ENCODE results near the gene TSHZ2. TPM values are rescaled to one million over a fixed set of nuclear protein-coding genes. Genes with fewer than 3 reads are reported as not detected.

Gene TSHZ2
- total RNA-seq, 1 experiment from 2014 or later: 0.07 TPM

DNA sequence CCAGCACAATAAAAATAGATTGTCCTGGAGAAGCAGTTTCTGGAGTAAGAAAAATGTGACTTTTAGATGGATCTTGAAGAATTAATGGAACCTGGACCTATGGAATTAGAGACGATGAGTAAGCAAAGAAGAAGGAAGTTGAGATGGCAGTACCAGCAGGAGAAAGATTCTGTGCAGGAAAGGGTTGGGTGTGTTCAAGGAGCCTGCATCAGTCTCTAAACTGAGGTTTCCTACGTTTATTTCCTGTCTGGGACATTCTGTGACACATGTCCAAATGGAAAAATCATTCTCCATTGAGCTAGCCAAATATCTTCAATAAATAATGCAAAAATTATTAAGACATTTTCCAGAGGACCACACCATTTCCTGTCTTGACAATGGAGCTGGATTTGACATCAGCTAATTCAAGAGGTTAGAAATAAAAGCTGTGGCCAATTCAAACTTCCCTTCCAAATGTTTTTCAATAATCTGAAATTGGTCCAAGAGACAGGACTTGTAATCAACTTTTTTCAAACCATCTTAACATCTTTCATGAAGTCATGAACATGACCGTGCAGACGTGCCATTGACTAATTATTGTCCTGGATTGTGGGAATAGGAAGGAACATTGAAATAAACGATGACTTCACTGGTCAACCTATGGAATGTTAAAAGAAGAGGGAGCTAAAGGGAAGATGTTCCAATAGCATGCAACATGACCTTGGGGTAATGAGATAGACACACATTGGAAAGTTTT, 423.2 kb downstream of the TSHZ2 start:
- no peaks in the 10 kb centered on the region for H4K20me1 ChIP-seq (ENCODE audit: insufficient read depth)
- no peak overlapping the region for H3K27ac ChIP-seq (ENCODE audit: low read depth, low read length)
- no peak overlapping the region for H3K4me2 ChIP-seq (ENCODE audit: low read length)
- no peaks in the 10 kb centered on the region for H3K9me2 ChIP-seq (ENCODE audit: insufficient read depth)
- intact Hi-C loops (cut with micrococcal nuclease): no loop called here
- no peak overlapping the region for H3K4me3 ChIP-seq (replicated peaks in 1 of 2; ENCODE audit: low read depth in 1 of 2, low read length in 2 of 2)
- CTCF ChIA-PET: no interaction called here
- 0 out of 2 replicates have a peak, but pooled peaks cover 7% of the 10 kb centered on the region for H3K27me3 ChIP-seq (ENCODE audit: insufficient read depth, low read length)
- RAD21 ChIA-PET (ENCODE audit: low non-redundant PET in 1 of 2, low total read pairs in 2 of 2, uncharacterized antibody in 2 of 2, unreplicated experiment in 2 of 2): no interaction called here
- TF ChIP-seq CBX3 (IDR thresholded peaks at IDR 0.05; ENCODE audit: low read depth) (no peak), YY1 (IDR thresholded peaks at IDR 0.05; ENCODE audit: extremely low read depth, insufficient replicate concordance, low read depth, low read length) (no peak), TCF7L2 (IDR thresholded peaks at IDR 0.05; ENCODE audit: borderline replicate concordance, extremely low read depth, insufficient read depth, insufficient read length) (no peak), POLR2AphosphoS5 (IDR thresholded peaks at IDR 0.05; ENCODE audit: low read depth, low read length) (no peak), SP1 (IDR thresholded peaks at IDR 0.05; ENCODE audit: low read depth) (no peak), EZH2 (IDR thresholded peaks at IDR 0.05) (no peak), SIN3A (IDR thresholded peaks at IDR 0.05; ENCODE audit: low read depth) (no peak), POLR2A (IDR thresholded peaks at IDR 0.05; ENCODE audit: borderline replicate concordance, extremely low read depth, insufficient read depth, insufficient read length) (no peak)
- TF ChIP-seq, protein P1, sequence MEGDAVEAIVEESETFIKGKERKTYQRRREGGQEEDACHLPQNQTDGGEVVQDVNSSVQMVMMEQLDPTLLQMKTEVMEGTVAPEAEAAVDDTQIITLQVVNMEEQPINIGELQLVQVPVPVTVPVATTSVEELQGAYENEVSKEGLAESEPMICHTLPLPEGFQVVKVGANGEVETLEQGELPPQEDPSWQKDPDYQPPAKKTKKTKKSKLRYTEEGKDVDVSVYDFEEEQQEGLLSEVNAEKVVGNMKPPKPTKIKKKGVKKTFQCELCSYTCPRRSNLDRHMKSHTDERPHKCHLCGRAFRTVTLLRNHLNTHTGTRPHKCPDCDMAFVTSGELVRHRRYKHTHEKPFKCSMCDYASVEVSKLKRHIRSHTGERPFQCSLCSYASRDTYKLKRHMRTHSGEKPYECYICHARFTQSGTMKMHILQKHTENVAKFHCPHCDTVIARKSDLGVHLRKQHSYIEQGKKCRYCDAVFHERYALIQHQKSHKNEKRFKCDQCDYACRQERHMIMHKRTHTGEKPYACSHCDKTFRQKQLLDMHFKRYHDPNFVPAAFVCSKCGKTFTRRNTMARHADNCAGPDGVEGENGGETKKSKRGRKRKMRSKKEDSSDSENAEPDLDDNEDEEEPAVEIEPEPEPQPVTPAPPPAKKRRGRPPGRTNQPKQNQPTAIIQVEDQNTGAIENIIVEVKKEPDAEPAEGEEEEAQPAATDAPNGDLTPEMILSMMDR (IDR thresholded peaks at IDR 0.05 in 2 of 3, conservative IDR thresholded peaks at IDR 0.05 in 1 of 3; ENCODE audit: borderline replicate concordance in 1 of 3, insufficient read depth in 1 of 3, low read depth in 2 of 3, low read length in 2 of 3): no peak
- TF ChIP-seq, protein P2, sequence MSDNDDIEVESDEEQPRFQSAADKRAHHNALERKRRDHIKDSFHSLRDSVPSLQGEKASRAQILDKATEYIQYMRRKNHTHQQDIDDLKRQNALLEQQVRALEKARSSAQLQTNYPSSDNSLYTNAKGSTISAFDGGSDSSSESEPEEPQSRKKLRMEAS (IDR thresholded peaks at IDR 0.05): no peak
- no peaks in the 10 kb centered on the region for H3K9me3 ChIP-seq (ENCODE audit: control insufficient read depth in 1 of 2, insufficient read depth in 1 of 2, low read depth in 1 of 2, low read length in 2 of 2)
- H2AFZ ChIP-seq (ENCODE audit: low read depth, low read length, poor library complexity, severe bottlenecking): no peak overlapping the region
- H3K4me1 ChIP-seq (ENCODE audit: control insufficient read depth in 1 of 2, insufficient read depth in 2 of 2, low read length in 2 of 2): no peaks in the 10 kb centered on the region
- DNase-seq (ENCODE audit: low read depth, low spot score) (no peak), ATAC-seq (no peak)
- no peaks in the 10 kb centered on the region for H3K36me3 ChIP-seq (ENCODE audit: control insufficient read depth in 1 of 2, insufficient read depth in 2 of 2, low read length in 2 of 2)
- POLR2A ChIA-PET: no interaction called here
- H3K79me2 ChIP-seq (ENCODE audit: insufficient read depth, low read length): no peaks in the 10 kb centered on the region
- no TSS peak for BruUV-seq (replicated peaks)
- H3K9ac ChIP-seq (ENCODE audit: low read length): no peak overlapping the region

Data from HCT116 (cell line).